Naive thymus-derived CD4-positive, alpha-beta T cell (primary cell): Measurements from ENCODE around the gene ATN1. TPM values are rescaled to one million over a fixed set of nuclear protein-coding genes. Genes with fewer than 3 reads are reported as not detected.

Experiments
- ATAC-seq: fragments of 150-1000 bp; cut with Tn5 transposase; 2 replicates; pipeline ENCODE4 v1.10.0; 2021; ENCODE audit warnings: mild to moderate bottlenecking, moderate library complexity
- CTCF ChIA-PET: fragments of 350-600 bp; sonication (Branson Sonifier 250); formaldehyde crosslinking; loops from one replicate; lab custom pipeline; 2021; ENCODE audit warnings: antibody characterized with exemption; lab: Charles Lee
- POLR2A ChIA-PET: fragments of 350-600 bp; sonication (Branson Sonifier 250); formaldehyde crosslinking; loops from one replicate; lab custom pipeline; 2021; ENCODE audit warnings: antibody characterized with exemption, inconsistent platforms; lab: Charles Lee
- DNase-seq, 9 donors: peaks; one replicate each; pipeline versions ENCODE4 v3.0.0 to v3.0.0-alpha.2; 2020 to 2022; ENCODE audit warnings: mixed read lengths in 1 of 9
- H3K27ac ChIP-seq: one replicate; pipeline ENCODE4 v1.7.0; 2013; ENCODE audit warnings: mild to moderate bottlenecking, low read depth, low read length, moderate library complexity
- H3K27me3 ChIP-seq, 2 donors: one replicate each; pipeline ENCODE4 v1.7.0; 2013; ENCODE audit warnings: low read length in 2 of 2, mild to moderate bottlenecking in 2 of 2, moderate library complexity in 2 of 2; ENCODE audit not compliant: control insufficient read depth in 2 of 2, insufficient read depth in 2 of 2
- H3K36me3 ChIP-seq, 3 experiments: 1 replicate in 2 of 3; 2 replicates in 1 of 3; pipeline ENCODE4 v1.7.0; 2013; ENCODE audit warnings: low read length in 3 of 3, mild to moderate bottlenecking in 3 of 3, moderate library complexity in 1 of 3; ENCODE audit not compliant: insufficient read depth in 3 of 3, control insufficient read depth in 2 of 3
- H3K4me1 ChIP-seq, 2 donors: one replicate each; pipeline ENCODE4 v1.7.0; 2013; ENCODE audit warnings: low read length in 2 of 2, mild to moderate bottlenecking in 2 of 2, moderate library complexity in 1 of 2; ENCODE audit not compliant: control insufficient read depth in 2 of 2, insufficient read depth in 2 of 2
- H3K4me3 ChIP-seq: 2 replicates; pipeline ENCODE4 v1.7.0; 2013; ENCODE audit warnings: mild to moderate bottlenecking, low read length
- H3K9me3 ChIP-seq, 3 experiments: 1 replicate in 2 of 3; 2 replicates in 1 of 3; pipeline ENCODE4 v1.7.0; 2013; ENCODE audit warnings: low read length in 3 of 3; ENCODE audit not compliant: control insufficient read depth in 2 of 3
- H3K27ac Mint-ChIP-seq, 9 donors: one replicate each; pipeline ENCODE4 v1.8.0; 2020 to 2022; ENCODE audit warnings: mixed read lengths in 9 of 9, mild to moderate bottlenecking in 8 of 9, moderate library complexity in 5 of 9, inconsistent platforms in 2 of 9
- H3K27me3 Mint-ChIP-seq, 5 donors: one replicate each; pipeline ENCODE4 v1.8.0; 2021 to 2022; ENCODE audit warnings: mixed read lengths in 5 of 5, mild to moderate bottlenecking in 1 of 5
- H3K36me3 Mint-ChIP-seq, 5 donors: one replicate each; pipeline ENCODE4 v1.8.0; 2020 to 2022; ENCODE audit warnings: mixed read lengths in 5 of 5, mild to moderate bottlenecking in 3 of 5, inconsistent platforms in 1 of 5
- H3K4me1 Mint-ChIP-seq, 7 donors: one replicate each; pipeline ENCODE4 v1.8.0; 2020 to 2022; ENCODE audit warnings: mixed read lengths in 7 of 7, mild to moderate bottlenecking in 3 of 7, inconsistent platforms in 1 of 7
- H3K4me3 Mint-ChIP-seq, 10 donors: one replicate each; pipeline ENCODE4 v1.8.0; 2020 to 2022; ENCODE audit warnings: mild to moderate bottlenecking in 10 of 10, mixed read lengths in 10 of 10, moderate library complexity in 6 of 10, inconsistent platforms in 2 of 10
- H3K9me3 Mint-ChIP-seq, 11 donors: one replicate each; pipeline ENCODE4 v1.8.0; 2020 to 2022; ENCODE audit warnings: mixed read lengths in 11 of 11, mild to moderate bottlenecking in 4 of 11, inconsistent platforms in 1 of 11, moderate library complexity in 1 of 11
- intact Hi-C, 2 donors: fragments of 100-400 bp; cut with micrococcal nuclease; formaldehyde crosslinking; loops; one replicate each; pipeline ENCODE4 v1.15.1; 2023
- polyA plus RNA-seq, 2 donors: library from polyadenylated mRNA; unstranded; fragments of 300-500 nt; fragmentation: Illumina TruSeq; gene quantifications; one replicate each; pipeline ENCODE4 v1.2.3, GENCODE V29; 2021
- total RNA-seq, 6 experiments: library from RNA in 5 of 6; stranded (reverse) in 5 of 6; gene quantifications; 1 replicate in 5 of 6; 2 replicates in 1 of 6; pipeline ENCODE4 v1.2.3 and lab custom pipeline; 2021 to 2026

The ATN1 gene
- total and polyA plus RNA-seq, 7 experiments from 2014 or later = 0.95 to 42.2 (median 32.9) TPM

- ATAC-seq (no peak), DNase-seq (no peak)
- ChIA-PET POLR2A (interaction anchor here (1.0 to 13.5 kb wide), 8 partner anchors 8 to 83 kb away, joined by 3 to 1270 read pairs (median 3); partner anchors contain the start of genes C12orf57, ENO2, PHB2 and PTPN6), CTCF (interaction anchor here (0.8 to 11.1 kb wide), 4 partner anchors 8 to 12 kb away, joined by 3 to 460 read pairs (median 4); partner anchors contain the start of genes C12orf57, PTPN6 and RNU7-1)
- H3K27me3 Mint-ChIP-seq = no peaks in the 10 kb centered on the region
- intact Hi-C loops = loop anchor here (10.0 kb wide), 2 partner anchors 191 to 351 kb away; partner anchors contain the start of genes CHD4 (in 1 of the 2) and PTMS (in 1 of the 2)
- Histone ChIP-seq H3K27me3 (no peaks in the 10 kb centered on the region), H3K4me3 (no peak overlapping the region), H3K9me3 (no peaks in the 10 kb centered on the region), H3K36me3 (peaks cover 5 to 76% (median 20%) of the 10 kb centered on the region in 3 experiments), H3K27ac (peak overlapping the region; percentile 95), H3K4me1 (peaks cover 74 to 85% of the 10 kb centered on the region in 2 donors)
- peak overlapping the region; percentile 73 to 100 (median 96) for H3K27ac Mint-ChIP-seq
- peak overlapping the region; percentile 44 to 99 (median 75) for H3K4me3 Mint-ChIP-seq
- peaks cover 51 to 86% (median 71%) of the 10 kb centered on the region in 7 donors for H3K4me1 Mint-ChIP-seq
- H3K36me3 Mint-ChIP-seq = peaks cover 12 to 63% (median 24%) of the 10 kb centered on the region in 5 donors
- no peaks in the 10 kb centered on the region for H3K9me3 Mint-ChIP-seq
Observed at GRCh38 chr12:6956021-6956727, 28.4 kb downstream of the ATN1 start.

GRCh38 chr12:6957151-6957701 lies 29.5 kb downstream of the ATN1 start:
- ChIA-PET CTCF (interaction anchor here (0.9 to 11.1 kb wide), 3 partner anchors 8 to 19 kb away, joined by 3 to 460 read pairs (median 11); partner anchors contain the start of genes C12orf57, PTPN6 and RNU7-1), POLR2A (interaction anchor here (1.1 to 13.5 kb wide), 9 partner anchors 8 to 170 kb away, joined by 3 to 1270 read pairs (median 5); partner anchors contain the start of genes C12orf57, EMG1, PHB2 and PTPN6)
- Mint-ChIP-seq H3K36me3 (peaks cover 11 to 59% (median 27%) of the 10 kb centered on the region in 5 donors), H3K4me1 (peaks cover 61 to 91% (median 82%) of the 10 kb centered on the region in 7 donors), H3K9me3 (no peaks in the 10 kb centered on the region), H3K4me3 (peak overlapping the region; percentile 62 to 99 (median 76)), H3K27me3 (no peaks in the 10 kb centered on the region), H3K27ac (peak overlapping the region; percentile 16 to 100 (median 96))
- H3K9me3 ChIP-seq = no peaks in the 10 kb centered on the region
- H3K4me1 ChIP-seq = peaks cover 85 to 95% of the 10 kb centered on the region in 2 donors
- ATAC-seq (no peak), DNase-seq (no peak)
- H3K4me3 ChIP-seq = peak overlapping the region; percentile 16
- H3K36me3 ChIP-seq = peaks cover 5 to 66% (median 20%) of the 10 kb centered on the region in 3 experiments
- H3K27ac ChIP-seq = peak overlapping the region; percentile 95
- H3K27me3 ChIP-seq = no peaks in the 10 kb centered on the region
- intact Hi-C loops = loop anchor here (10.0 kb wide), 2 partner anchors 192 to 352 kb away; partner anchors contain the start of genes CHD4 (in 1 of the 2) and PTMS (in 1 of the 2)

- CTCF ChIA-PET = interaction anchor here (2.2 to 11.1 kb wide), 2 partner anchors 10 to 20 kb away, joined by 11 to 460 read pairs; partner anchors contain the start of genes C12orf57, PTPN6 and RNU7-1
- peaks cover 91 to 96% of the 10 kb centered on the region in 2 donors for H3K4me1 ChIP-seq
- no peaks in the 10 kb centered on the region for H3K27me3 Mint-ChIP-seq
- H3K9me3 ChIP-seq = no peaks in the 10 kb centered on the region
- H3K27ac ChIP-seq = peak overlapping the region; percentile 95
- ATAC-seq (no peak), DNase-seq (no peak)
- peak overlapping the region; percentile 89 to 99 (median 93) for H3K4me3 Mint-ChIP-seq
- no peaks in the 10 kb centered on the region for H3K27me3 ChIP-seq
- peaks cover 10 to 51% (median 21%) of the 10 kb centered on the region in 5 donors for H3K36me3 Mint-ChIP-seq
- peaks cover 62 to 91% (median 83%) of the 10 kb centered on the region in 7 donors for H3K4me1 Mint-ChIP-seq
- POLR2A ChIA-PET = interaction anchor here (0.5 to 13.5 kb wide), 8 partner anchors 11 to 493 kb away, joined by 3 to 1270 read pairs (median 8); partner anchors contain the start of genes C12orf57, CDCA3, EMG1 and PHB2
- H3K9me3 Mint-ChIP-seq = no peaks in the 10 kb centered on the region
- peak overlapping the region; percentile 65 for H3K4me3 ChIP-seq
- H3K36me3 ChIP-seq = peaks cover 5 to 58% (median 20%) of the 10 kb centered on the region in 3 experiments
- peak overlapping the region; percentile 96 to 100 (median 99) for H3K27ac Mint-ChIP-seq
- intact Hi-C loops = loop anchor here (10.0 kb wide), 2 partner anchors 193 to 353 kb away; partner anchors contain the start of genes CHD4 (in 1 of the 2) and PTMS (in 1 of the 2)
Observed at GRCh38 chr12:6957741-6958608, 30.2 kb downstream of the ATN1 start.

- Mint-ChIP-seq H3K36me3 (peaks cover 10 to 45% (median 21%) of the 10 kb centered on the region in 5 donors), H3K4me3 (peak overlapping the region; percentile 89 to 99 (median 93)), H3K27me3 (no peaks in the 10 kb centered on the region), H3K27ac (peak overlapping the region; percentile 96 to 100 (median 99)), H3K4me1 (peaks cover 62 to 88% (median 78%) of the 10 kb centered on the region in 7 donors), H3K9me3 (no peaks in the 10 kb centered on the region)
- peak overlapping the region; percentile 95 for H3K27ac ChIP-seq
- DNase-seq (peak in 1 of 9 donors; percentile 27), ATAC-seq (no peak)
- no peaks in the 10 kb centered on the region for H3K27me3 ChIP-seq
- peaks cover 89 to 91% of the 10 kb centered on the region in 2 donors for H3K4me1 ChIP-seq
- ChIA-PET CTCF (interaction anchor here (2.2 to 11.1 kb wide), 2 partner anchors 11 to 21 kb away, joined by 11 to 460 read pairs; partner anchors contain the start of genes C12orf57, PTPN6 and RNU7-1), POLR2A (interaction anchor here (1.3 to 13.5 kb wide), 8 partner anchors 10 to 269 kb away, joined by 3 to 1270 read pairs (median 10); partner anchors contain the start of genes C12orf57, CDCA3, EMG1 and PHB2)
- no peaks in the 10 kb centered on the region for H3K9me3 ChIP-seq
- H3K4me3 ChIP-seq = peak overlapping the region; percentile 65
- intact Hi-C loops = loop anchor here (10.0 kb wide), 2 partner anchors 194 to 354 kb away; partner anchors contain the start of genes CHD4 (in 1 of the 2) and PTMS (in 1 of the 2)
- H3K36me3 ChIP-seq = peaks cover 5 to 52% (median 20%) of the 10 kb centered on the region in 3 experiments
Observed at GRCh38 chr12:6958609-6959057, 30.9 kb downstream of the ATN1 start.

- no peaks in the 10 kb centered on the region for H3K9me3 ChIP-seq
- Mint-ChIP-seq H3K27me3 (no peaks in the 10 kb centered on the region), H3K9me3 (no peaks in the 10 kb centered on the region), H3K27ac (peak overlapping the region; percentile 96 to 100 (median 99)), H3K4me1 (peaks cover 58 to 86% (median 77%) of the 10 kb centered on the region in 7 donors), H3K4me3 (peak overlapping the region; percentile 89 to 99 (median 93)), H3K36me3 (peaks cover 10 to 39% (median 21%) of the 10 kb centered on the region in 5 donors)
- H3K4me1 ChIP-seq = peaks cover 84 to 91% of the 10 kb centered on the region in 2 donors
- intact Hi-C loops = loop anchor here (10.0 kb wide), 2 partner anchors 194 to 354 kb away; partner anchors contain the start of genes CHD4 (in 1 of the 2) and PTMS (in 1 of the 2)
- CTCF ChIA-PET = interaction anchor here (2.2 to 11.1 kb wide), 2 partner anchors 11 to 21 kb away, joined by 11 to 460 read pairs; partner anchors contain the start of genes C12orf57, PTPN6 and RNU7-1
- POLR2A ChIA-PET = interaction anchor here (0.7 to 13.5 kb wide), 11 partner anchors 10 to 680 kb away, joined by 3 to 1270 read pairs (median 7); partner anchors contain the start of genes C12orf57, CDCA3, EMG1 and ENO2
- no peaks in the 10 kb centered on the region for H3K27me3 ChIP-seq
- peak; percentile 55 to 86 (median 82) for DNase-seq
- H3K4me3 ChIP-seq = peak overlapping the region; percentile 65
- H3K36me3 ChIP-seq = peaks cover 5 to 52% (median 20%) of the 10 kb centered on the region in 3 experiments
- H3K27ac ChIP-seq = peak overlapping the region; percentile 95
- ATAC-seq = peak; percentile 73
Observed at GRCh38 chr12:6959058-6959804, 31.5 kb downstream of the ATN1 start.
